ENCODE data around the gene CCDC183.
"Not testable (repeated sequence)": the region's sequence is repeated elsewhere in the genome, so short reads cannot be mapped to it uniquely, and the experiment has no call there.

GRCh38 chr9:136766410-136767120 is 29.6 kb upstream of the CCDC183 start:
- TF ChIP-seq MAZ (IDR thresholded peaks at IDR 0.05; ENCODE audit: borderline replicate concordance, low read depth, low read length); RFX5 (IDR thresholded peaks at IDR 0.05; ENCODE audit: low read depth, low read length); POLR2A (IDR thresholded peaks at IDR 0.05; ENCODE audit: low read depth, low read length): not testable (repeated sequence)
- TF ChIP-seq CTCF (conservative IDR thresholded peaks at IDR 0.05; ENCODE audit: low read depth, low read length) = peak; percentile 19
